PC-3 (cell line): Measurements from ENCODE around the gene ZNF814. TPM values are rescaled to one million over a fixed set of nuclear protein-coding genes. Genes with fewer than 3 reads are reported as not detected.
"Not testable (repeated sequence)": the region's sequence is repeated elsewhere in the genome, so short reads cannot be mapped to it uniquely, and the experiment has no call there.

ENCODE experiments used
- ATAC-seq: fragments of 200-7000 bp; cut with Tn5 transposase; 2 replicates; pipeline ENCODE4 v1.9.1; 2020; ENCODE audit warnings: mild to moderate bottlenecking, moderate library complexity
- BruUV-seq: library from RNA; stranded (reverse); fragments of 400-500 nt; replicated peaks from 2 replicates; lab custom pipeline; 2021; lab: Mats Ljungman, UMichigan
- CTCF ChIA-PET: fragments of 300-600 bp; sonication (Branson Sonifier 250); formaldehyde crosslinking; loops from one replicate; lab custom pipeline; 2022; ENCODE audit warnings: antibody characterized with exemption; lab: Charles Lee
- POLR2A ChIA-PET: fragments of 300-600 bp; sonication (Branson Sonifier 250); formaldehyde crosslinking; loops from one replicate; lab custom pipeline; 2022; ENCODE audit warnings: antibody characterized with exemption; ENCODE audit not compliant: unreplicated experiment; lab: Charles Lee
- DNase-seq: peaks from one replicate; pipeline ENCODE4 v3.0.0-alpha.2; 2015
- H2AFZ ChIP-seq: fragments of 300-600 bp; sonication (generic); 2 replicates; pipeline ENCODE4 v1.6.0; 2016; ENCODE audit warnings: antibody characterized with exemption, low read length
- H3F3A ChIP-seq: fragments of 300-600 bp; sonication (generic); one replicate; pipeline ENCODE4 v1.6.0; 2017; ENCODE audit warnings: antibody characterized with exemption, low read length, control low read depth, mild to moderate bottlenecking; ENCODE audit not compliant: unreplicated experiment
- H3K27ac ChIP-seq: fragments of 300-600 bp; sonication (generic); 2 replicates; pipeline ENCODE4 v1.5.1; 2016; ENCODE audit warnings: mild to moderate bottlenecking, low read length
- H3K27me3 ChIP-seq: fragments of 300-600 bp; sonication (generic); 2 replicates; pipeline ENCODE4 v1.6.1; 2016; ENCODE audit warnings: low read length, mixed read lengths
- H3K36me3 ChIP-seq: fragments of 300-600 bp; sonication (generic); 2 replicates; pipeline ENCODE4 v1.6.1; 2016; ENCODE audit warnings: low read depth, mixed run types, low read length, mixed read lengths
- H3K4me1 ChIP-seq: fragments of 300-600 bp; sonication (generic); 2 replicates; pipeline ENCODE4 v1.5.1; 2016; ENCODE audit warnings: low read length; ENCODE audit not compliant: insufficient read depth
- H3K4me2 ChIP-seq: fragments of 300-600 bp; sonication (generic); 2 replicates; pipeline ENCODE4 v1.6.0; 2016; ENCODE audit warnings: low read length
- H3K4me3 ChIP-seq: fragments of 300-600 bp; sonication (generic); 2 replicates; pipeline ENCODE4 v1.5.1; 2016; ENCODE audit warnings: mild to moderate bottlenecking, low read length, mixed read lengths
- H3K79me2 ChIP-seq: fragments of 300-600 bp; sonication (generic); 2 replicates; pipeline ENCODE4 v1.6.1; 2017; ENCODE audit warnings: low read length, mixed read lengths
- H3K9ac ChIP-seq: fragments of 300-600 bp; sonication (generic); 2 replicates; pipeline ENCODE4 v1.6.0; 2016; ENCODE audit warnings: mild to moderate bottlenecking, low read length
- H3K9me2 ChIP-seq: fragments of 300-600 bp; sonication (generic); replicated peaks from 2 replicates; pipeline ENCODE4 v1.6.1; 2016; ENCODE audit warnings: mixed run types, low read length, mixed read lengths
- H3K9me3 ChIP-seq: fragments of 300-600 bp; sonication (generic); 2 replicates; pipeline ENCODE4 v1.6.1; 2016; ENCODE audit warnings: low read length, mixed read lengths
- H4K20me1 ChIP-seq: fragments of 300-600 bp; sonication (generic); 2 replicates; pipeline ENCODE4 v1.6.1; 2016; ENCODE audit warnings: low read length, mixed read lengths
- EZH2 ChIP-seq: fragments of 300-600 bp; sonication (generic); IDR thresholded peaks from one replicate; pipeline ENCODE4 v1.6.1; 2017; ENCODE audit warnings: antibody characterized with exemption, mild to moderate bottlenecking, low read length; ENCODE audit not compliant: unreplicated experiment
- EZH2phosphoT487 ChIP-seq: fragments of 300-600 bp; sonication (generic); IDR thresholded peaks from 2 replicates; pipeline ENCODE4 v1.6.1; 2018; ENCODE audit warnings: mild to moderate bottlenecking, antibody characterized with exemption, low read length, borderline replicate concordance
- intact Hi-C: fragments of 100-400 bp; cut with micrococcal nuclease; formaldehyde crosslinking; loops from 2 replicates; pipeline ENCODE4 v1.9.0; 2023
- total RNA-seq: library from RNA; depleted of rRNA; stranded (reverse); fragments of >200 nt; gene quantifications from 2 replicates; pipeline ENCODE4 v1.2.3, GENCODE V29; 2014

The ZNF814 gene
- total RNA-seq, 1 experiment from 2014 or later: 3.3 TPM

DNA sequence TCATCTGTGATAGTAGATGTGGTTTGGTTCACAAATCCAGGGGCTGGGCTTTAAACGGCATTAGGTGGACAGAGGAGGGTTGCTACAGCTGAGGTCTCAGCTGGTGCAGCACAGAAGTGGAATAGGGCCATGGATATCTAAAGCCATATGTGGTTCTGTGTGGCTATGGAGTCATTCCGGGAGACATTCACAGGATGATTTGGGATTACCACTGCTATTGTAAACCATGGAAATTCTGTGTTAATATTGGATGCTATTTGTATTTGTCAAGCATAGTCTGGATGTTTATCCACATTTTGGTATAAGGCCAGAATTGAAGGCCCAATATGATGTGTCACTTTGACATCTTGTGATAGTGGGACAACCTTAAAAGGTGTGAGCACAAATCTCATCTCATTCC, 65.7 kb downstream of the ZNF814 start:
- not testable (repeated sequence) for H2AFZ ChIP-seq

DNA sequence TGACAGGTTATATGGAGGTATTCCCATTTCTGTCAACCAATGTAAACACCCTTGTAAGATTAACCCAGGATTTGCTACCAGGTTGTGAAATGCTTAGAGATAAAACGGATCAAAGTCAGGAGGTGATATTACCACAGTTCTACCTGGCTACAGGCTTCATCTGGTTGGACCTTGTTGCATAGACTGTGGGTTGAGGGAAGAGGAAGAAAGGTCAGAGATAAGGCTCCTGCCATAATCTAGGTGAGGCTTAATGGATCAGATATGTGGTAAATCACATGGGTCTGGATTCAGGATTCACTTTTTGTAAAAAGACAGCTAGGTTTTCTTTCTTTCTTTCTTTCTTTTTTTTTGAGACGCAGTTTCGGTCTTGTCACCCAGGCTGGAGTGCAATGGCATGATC, 67.3 kb downstream of the ZNF814 start:
- BruUV-seq, H3K27me3 ChIP-seq, H3K9me2 ChIP-seq, H3K9ac ChIP-seq, intact Hi-C loops, H3K9me3 ChIP-seq, DNase-seq, ATAC-seq, POLR2A ChIA-PET, CTCF ChIA-PET, H3K4me3 ChIP-seq, H3K27ac ChIP-seq, H2AFZ ChIP-seq, H3F3A ChIP-seq: not testable (repeated sequence)
- Histone ChIP-seq H3K36me3 (peaks cover 34% of the 10 kb centered on the region), H3K79me2 (peaks cover 76% of the 10 kb centered on the region), H3K4me1 (peaks cover 16% of the 10 kb centered on the region), H4K20me1 (peaks cover 20% of the 10 kb centered on the region; the same call in 1 of the 2 replicates), H3K4me2 (peak overlapping the region; percentile 29)

More for the DNA sequence above, 65.7 kb downstream of the ZNF814 start:
- DNase-seq, H3K27me3 ChIP-seq, CTCF ChIA-PET, H3K9me3 ChIP-seq, POLR2A ChIA-PET, H3F3A ChIP-seq, intact Hi-C loops, H3K9me2 ChIP-seq, H3K27ac ChIP-seq, BruUV-seq, H3K9ac ChIP-seq, ATAC-seq: not testable (repeated sequence)
- peaks cover 40% of the 10 kb centered on the region for H3K36me3 ChIP-seq
- peak overlapping the region; percentile 13; the same call in 1 of the 2 replicates for H3K4me2 ChIP-seq
- peaks cover 23% of the 10 kb centered on the region; the same call in 1 of the 2 replicates for H4K20me1 ChIP-seq
- peaks cover 92% of the 10 kb centered on the region for H3K79me2 ChIP-seq
- peaks cover 16% of the 10 kb centered on the region for H3K4me1 ChIP-seq
- H3K4me3 ChIP-seq: 0 out of 2 replicates have a peak overlapping the region, but pooled peaks have one; percentile 16

DNA sequence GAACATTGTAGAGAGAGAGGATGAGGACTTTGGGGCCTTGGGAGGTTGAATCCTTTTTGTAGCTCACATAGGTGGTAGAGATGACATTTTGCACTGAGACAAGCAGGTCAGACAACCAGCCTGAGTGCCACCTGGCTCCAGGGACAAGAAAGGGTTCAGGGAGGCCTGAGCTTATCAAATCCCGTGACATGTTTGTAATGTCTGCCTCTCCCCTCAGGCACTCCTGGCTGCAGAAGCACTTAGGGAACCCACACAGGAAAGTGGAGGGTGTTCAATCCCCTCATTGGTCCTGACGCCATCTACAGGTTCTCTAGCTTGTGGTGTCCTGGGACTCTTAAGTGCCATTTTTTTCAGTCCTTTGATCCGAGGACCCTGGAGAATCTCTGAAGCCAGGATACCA, 67.7 kb downstream of the ZNF814 start:
- Histone ChIP-seq H3K4me1 (peaks cover 16% of the 10 kb centered on the region), H4K20me1 (peaks cover 16% of the 10 kb centered on the region; the same call in 1 of the 2 replicates), H3K4me3 (peak overlapping the region; percentile 90), H3K79me2 (peaks cover 72% of the 10 kb centered on the region), H3K36me3 (peaks cover 30% of the 10 kb centered on the region), H3K4me2 (peak overlapping the region; percentile 87)
- H3F3A ChIP-seq, intact Hi-C loops, H3K9ac ChIP-seq, POLR2A ChIA-PET, ATAC-seq, H3K27me3 ChIP-seq, H3K9me3 ChIP-seq, DNase-seq, BruUV-seq, H3K9me2 ChIP-seq, H3K27ac ChIP-seq, H2AFZ ChIP-seq, CTCF ChIA-PET: not testable (repeated sequence)

DNA sequence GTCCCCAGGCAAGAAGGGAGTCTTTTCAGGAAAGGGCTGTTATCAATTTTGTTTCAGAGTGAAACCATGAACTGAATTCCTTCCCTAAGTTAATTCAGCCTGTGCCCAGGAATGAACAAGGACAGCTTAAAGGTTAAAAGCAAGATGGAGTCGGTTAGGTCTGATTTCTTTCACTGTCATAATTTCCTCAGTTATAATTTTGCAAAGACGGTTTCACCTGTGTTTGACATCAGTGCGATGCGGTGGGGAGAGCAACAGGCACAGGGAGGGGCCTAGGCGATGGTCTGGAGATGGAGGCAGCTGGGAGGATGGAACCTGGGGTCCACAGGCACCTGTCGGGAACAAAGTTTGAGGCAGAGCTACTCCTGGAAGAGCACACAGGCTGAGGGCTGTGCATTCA, 68.2 kb downstream of the ZNF814 start:
- intact Hi-C loops: no loop called here
- peak overlapping the region; percentile 98 for H3K9ac ChIP-seq
- H3K9me2 ChIP-seq: no peaks in the 10 kb centered on the region
- H3F3A ChIP-seq: no peaks in the 10 kb centered on the region
- no peak overlapping the region for H2AFZ ChIP-seq
- H3K9me3 ChIP-seq: no peaks in the 10 kb centered on the region
- no peaks in the 10 kb centered on the region for H3K27me3 ChIP-seq
- no peak overlapping the region for H3K27ac ChIP-seq
- peak overlapping the region; percentile 87 for H3K4me2 ChIP-seq
- peaks cover 16% of the 10 kb centered on the region for H3K4me1 ChIP-seq
- H3K79me2 ChIP-seq: peaks cover 67% of the 10 kb centered on the region
- no peak for ATAC-seq
- H3K4me3 ChIP-seq: peak overlapping the region; percentile 90
- H3K36me3 ChIP-seq: peaks cover 25% of the 10 kb centered on the region
- DNase-seq: no peak
- peaks cover 11% of the 10 kb centered on the region; the same call in 1 of the 2 replicates for H4K20me1 ChIP-seq
- TF ChIP-seq EZH2phosphoT487: no peak
- TF ChIP-seq EZH2: no peak
- no TSS peak for BruUV-seq
- POLR2A ChIA-PET: no interaction called here
- CTCF ChIA-PET: no interaction called here
